Left hindlimb (tissue), 1 donor: ENCODE measurements around the gene IMPA2.

Experiments used
- DNase-seq: peaks from one replicate; pipeline ENCODE4 v3.0.0-alpha.2; 2018

Gene IMPA2

GRCh38 chr18:12009581-12010140 lies 28.4 kb downstream of the IMPA2 start:
- DNase-seq, result no peak

- DNase-seq, result no peak
Observed at GRCh38 chr18:12010187-12010802, 29.0 kb downstream of the IMPA2 start.

GRCh38 chr18:12011199-12011956 lies 30.1 kb downstream of the IMPA2 start:
- no peak for DNase-seq

GRCh38 chr18:12011957-12012549 lies 30.7 kb downstream of the IMPA2 start:
- no peak for DNase-seq

- DNase-seq, result no peak
Observed at GRCh38 chr18:12012697-12013096, 31.4 kb downstream of the IMPA2 start.

GRCh38 chr18:12013186-12013916 lies 32.0 kb downstream of the IMPA2 start:
- DNase-seq, result no peak

- DNase-seq, result no peak
Observed at GRCh38 chr18:12014086-12014485, 32.8 kb downstream of the IMPA2 start.

GRCh38 chr18:12014521-12015415 lies 33.5 kb downstream of the IMPA2 start:
- DNase-seq, result no peak

GRCh38 chr18:12015416-12016062 lies 34.2 kb downstream of the IMPA2 start:
- no peak for DNase-seq

GRCh38 chr18:12017081-12017480 lies 35.8 kb downstream of the IMPA2 start:
- DNase-seq, result no peak

- DNase-seq, result no peak
Observed at GRCh38 chr18:12018861-12019260, 37.6 kb downstream of the IMPA2 start.

GRCh38 chr18:12021077-12021476 lies 39.8 kb downstream of the IMPA2 start:
- no peak for DNase-seq

GRCh38 chr18:12021596-12021995 lies 40.3 kb downstream of the IMPA2 start:
- DNase-seq, result no peak

- no peak for DNase-seq
Observed at GRCh38 chr18:12023375-12023774, 42.1 kb downstream of the IMPA2 start.

- no peak for DNase-seq
Observed at GRCh38 chr18:12026562-12026961, 45.3 kb downstream of the IMPA2 start.

GRCh38 chr18:12027046-12027445 lies 45.7 kb downstream of the IMPA2 start:
- DNase-seq, result no peak

- no peak for DNase-seq
Observed at GRCh38 chr18:12027480-12027879, 46.2 kb downstream of the IMPA2 start.

- DNase-seq, result no peak
Observed at GRCh38 chr18:12028040-12028628, 46.8 kb downstream of the IMPA2 start.

- no peak for DNase-seq
Observed at GRCh38 chr18:12028674-12029073, 47.4 kb downstream of the IMPA2 start.

GRCh38 chr18:12029786-12030584 lies 48.7 kb downstream of the IMPA2 start:
- no peak for DNase-seq
